ENCODE results near the gene SLC9A9.

Gene SLC9A9

GRCh38 chr3:143242691-143243090, 605.6 kb downstream of the SLC9A9 start:
- intact Hi-C loops (cut with micrococcal nuclease) = no loop called here
- H3K4me3 Mint-ChIP-seq = no peak overlapping the region
- no peak overlapping the region for H3K27ac Mint-ChIP-seq
- no peaks in the 10 kb centered on the region for H3K4me1 Mint-ChIP-seq (ENCODE audit: low read depth)
- no peaks in the 10 kb centered on the region for H3K27me3 Mint-ChIP-seq
- no peaks in the 10 kb centered on the region for H3K36me3 Mint-ChIP-seq (ENCODE audit: low read depth)
- no peaks in the 10 kb centered on the region for H3K9me3 Mint-ChIP-seq

- H3K27ac Mint-ChIP-seq = no peak overlapping the region
- H3K27me3 Mint-ChIP-seq = no peaks in the 10 kb centered on the region
- no peaks in the 10 kb centered on the region for H3K4me1 Mint-ChIP-seq (ENCODE audit: low read depth)
- no peak overlapping the region for H3K4me3 Mint-ChIP-seq
- intact Hi-C loops (cut with micrococcal nuclease) = no loop called here
- no peaks in the 10 kb centered on the region for H3K36me3 Mint-ChIP-seq (ENCODE audit: low read depth)
- no peaks in the 10 kb centered on the region for H3K9me3 Mint-ChIP-seq
Measured at GRCh38 chr3:143242101-143242500, 606.2 kb downstream of the SLC9A9 start.

DNA sequence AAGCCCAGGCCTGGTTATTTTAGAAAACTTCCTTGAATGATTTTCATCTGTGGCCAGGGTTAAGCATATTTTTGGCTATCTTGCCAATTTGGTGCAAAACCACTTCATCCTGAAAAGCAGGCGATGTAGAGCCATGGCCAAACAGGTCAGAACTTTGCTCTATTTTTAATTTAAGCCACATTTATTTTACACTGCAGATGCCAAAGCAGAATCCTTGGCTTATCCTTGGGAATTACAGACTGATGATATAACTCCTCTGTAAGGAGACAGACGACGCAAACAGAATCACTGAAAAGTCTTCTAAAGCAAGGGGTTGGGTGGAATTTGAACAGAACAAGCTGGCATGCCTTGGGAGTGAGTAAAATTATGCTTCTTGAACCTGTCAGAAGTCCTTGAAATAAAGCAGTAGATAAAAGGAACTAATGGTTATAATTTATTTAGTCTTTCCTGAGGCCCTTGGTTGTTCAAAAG, 606.8 kb downstream of the SLC9A9 start:
- no peak overlapping the region for H3K27ac Mint-ChIP-seq
- no peak overlapping the region for H3K4me3 Mint-ChIP-seq
- intact Hi-C loops (cut with micrococcal nuclease) = no loop called here
- H3K4me1 Mint-ChIP-seq (ENCODE audit: low read depth) = peaks cover 4% of the 10 kb centered on the region
- H3K36me3 Mint-ChIP-seq (ENCODE audit: low read depth) = no peaks in the 10 kb centered on the region
- H3K9me3 Mint-ChIP-seq = no peaks in the 10 kb centered on the region
- no peaks in the 10 kb centered on the region for H3K27me3 Mint-ChIP-seq

DNA sequence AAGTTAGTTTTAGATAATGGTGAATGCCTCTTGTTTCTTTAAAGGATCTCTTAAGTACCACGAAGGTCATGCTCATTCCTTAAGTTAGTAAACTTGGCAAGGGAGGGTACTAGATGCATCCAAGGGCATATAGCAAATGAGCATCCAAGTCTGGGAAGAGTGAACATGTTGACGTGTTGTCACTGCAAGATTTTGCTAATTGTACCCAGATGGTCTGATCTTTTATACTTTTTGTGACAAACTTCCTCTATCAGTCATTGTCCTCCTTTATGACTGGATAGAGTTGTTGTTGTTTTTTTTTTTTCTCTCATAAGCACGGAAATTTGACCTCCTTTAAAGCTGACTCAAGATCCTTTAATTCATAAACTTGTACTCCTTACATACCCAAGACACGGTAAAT, 607.4 kb downstream of the SLC9A9 start:
- H3K36me3 Mint-ChIP-seq (ENCODE audit: low read depth) = no peaks in the 10 kb centered on the region
- intact Hi-C loops (cut with micrococcal nuclease) = no loop called here
- no peaks in the 10 kb centered on the region for H3K9me3 Mint-ChIP-seq
- no peaks in the 10 kb centered on the region for H3K27me3 Mint-ChIP-seq
- H3K4me1 Mint-ChIP-seq (ENCODE audit: low read depth) = peaks cover 10% of the 10 kb centered on the region
- H3K4me3 Mint-ChIP-seq = no peak overlapping the region
- no peak overlapping the region for H3K27ac Mint-ChIP-seq

- H3K4me1 Mint-ChIP-seq (ENCODE audit: low read depth) = peaks cover 11% of the 10 kb centered on the region
- no peaks in the 10 kb centered on the region for H3K9me3 Mint-ChIP-seq
- intact Hi-C loops (cut with micrococcal nuclease) = no loop called here
- no peak overlapping the region for H3K4me3 Mint-ChIP-seq
- H3K27me3 Mint-ChIP-seq = no peaks in the 10 kb centered on the region
- no peak overlapping the region for H3K27ac Mint-ChIP-seq
- no peaks in the 10 kb centered on the region for H3K36me3 Mint-ChIP-seq (ENCODE audit: low read depth)
Measured at GRCh38 chr3:143239031-143239430, 609.2 kb downstream of the SLC9A9 start.

DNA sequence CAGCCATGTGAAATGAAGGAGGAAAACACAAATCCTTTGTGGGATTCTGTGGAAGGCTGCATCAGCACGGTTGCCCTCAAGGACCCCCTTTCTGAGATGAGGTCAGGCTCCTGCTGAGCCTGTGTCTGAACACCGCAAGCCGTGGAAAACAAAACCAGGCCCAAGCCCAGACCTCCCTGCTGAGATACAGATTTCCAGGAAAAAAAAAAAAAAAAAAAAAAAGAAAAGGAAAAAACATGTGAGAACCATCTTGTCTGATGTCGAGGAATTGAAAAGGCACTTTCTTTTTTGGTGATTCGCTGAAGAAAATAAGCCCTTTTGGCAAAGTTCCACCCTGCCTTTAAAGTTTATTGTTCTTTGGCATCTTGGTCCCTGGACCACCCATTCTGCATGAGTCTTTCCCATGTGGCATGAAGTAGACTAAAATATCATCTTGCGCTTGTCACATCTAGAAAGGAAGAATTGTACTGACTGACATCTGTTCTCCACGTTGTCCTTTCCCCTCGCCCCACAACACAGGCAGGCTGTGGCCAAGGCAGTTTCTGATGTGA, 611.1 kb downstream of the SLC9A9 start:
- Mint-ChIP-seq H3K9me3 (no peaks in the 10 kb centered on the region), H3K4me1 (ENCODE audit: low read depth) (peaks cover 18% of the 10 kb centered on the region), H3K27me3 (no peaks in the 10 kb centered on the region), H3K36me3 (ENCODE audit: low read depth) (no peaks in the 10 kb centered on the region), H3K27ac (no peak overlapping the region), H3K4me3 (no peak overlapping the region)
- intact Hi-C loops (cut with micrococcal nuclease) = no loop called here

DNA sequence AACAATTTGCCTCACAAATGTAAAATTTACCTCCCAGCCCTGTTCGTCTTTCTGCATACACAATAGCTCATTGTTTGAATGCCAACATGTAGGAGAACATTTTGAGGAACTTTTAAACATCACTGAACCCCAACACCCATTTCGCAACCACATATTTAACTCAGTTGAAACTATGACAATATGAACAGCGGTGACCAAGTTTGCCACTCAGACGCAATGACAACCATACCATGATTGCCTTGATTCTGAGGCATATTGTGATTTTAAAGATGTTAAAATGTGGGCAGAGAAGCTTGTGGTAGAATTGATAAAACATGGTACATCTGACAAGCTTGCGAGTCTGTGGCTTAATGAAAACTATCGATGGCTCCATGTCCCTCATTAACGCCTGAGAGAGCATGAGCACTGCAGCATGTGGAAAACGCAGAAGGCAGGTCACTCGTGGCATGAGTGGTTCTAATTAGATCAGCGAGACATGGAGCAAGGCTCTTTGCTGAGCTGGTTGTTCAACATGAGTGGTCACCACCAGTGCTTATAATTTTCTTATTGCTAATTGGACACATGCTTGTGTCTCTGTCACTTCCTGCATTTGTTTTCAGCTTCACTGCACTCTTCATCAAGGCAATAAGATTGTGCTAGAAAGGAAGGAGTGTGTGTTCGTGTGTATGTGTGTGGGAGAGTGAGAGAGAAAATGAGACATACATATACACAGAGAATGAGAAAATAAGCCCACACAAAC, 611.9 kb downstream of the SLC9A9 start:
- Mint-ChIP-seq H3K4me3 (no peak overlapping the region), H3K27ac (no peak overlapping the region), H3K9me3 (no peaks in the 10 kb centered on the region), H3K4me1 (ENCODE audit: low read depth) (peaks cover 18% of the 10 kb centered on the region), H3K27me3 (no peaks in the 10 kb centered on the region), H3K36me3 (ENCODE audit: low read depth) (no peaks in the 10 kb centered on the region)
- intact Hi-C loops (cut with micrococcal nuclease) = no loop called here

DNA sequence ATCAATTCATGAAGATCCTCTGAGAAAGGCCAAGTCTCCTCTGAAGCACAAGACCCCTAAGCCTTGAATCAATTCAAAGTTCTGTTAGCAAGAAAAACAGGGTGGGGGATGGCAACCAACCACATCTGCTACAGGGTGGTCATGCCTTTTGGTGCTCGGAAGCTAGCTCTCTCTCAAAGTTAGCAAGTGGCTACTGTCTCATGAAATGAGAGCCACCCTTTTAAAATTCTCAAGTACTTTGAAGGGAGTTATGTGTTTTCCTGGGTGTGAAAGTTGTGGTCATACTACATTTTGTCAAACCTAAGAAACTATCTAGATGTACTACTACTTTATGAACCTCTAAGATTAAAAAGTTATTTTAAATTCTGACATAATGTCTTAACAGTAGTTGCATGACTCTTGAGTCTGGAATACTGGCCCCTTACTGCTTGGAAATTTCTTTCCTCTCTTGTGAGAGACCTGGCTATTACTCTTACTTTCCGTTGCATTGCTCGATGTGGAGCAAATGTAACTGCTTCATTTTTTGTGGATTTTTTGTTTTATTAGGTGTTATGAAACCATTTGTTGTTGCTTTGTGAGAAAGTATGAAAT, 612.6 kb downstream of the SLC9A9 start:
- intact Hi-C loops (cut with micrococcal nuclease) = no loop called here
- Mint-ChIP-seq H3K27ac (no peak overlapping the region), H3K27me3 (no peaks in the 10 kb centered on the region), H3K4me3 (no peak overlapping the region), H3K9me3 (no peaks in the 10 kb centered on the region), H3K36me3 (ENCODE audit: low read depth) (no peaks in the 10 kb centered on the region), H3K4me1 (ENCODE audit: low read depth) (peaks cover 18% of the 10 kb centered on the region)

DNA sequence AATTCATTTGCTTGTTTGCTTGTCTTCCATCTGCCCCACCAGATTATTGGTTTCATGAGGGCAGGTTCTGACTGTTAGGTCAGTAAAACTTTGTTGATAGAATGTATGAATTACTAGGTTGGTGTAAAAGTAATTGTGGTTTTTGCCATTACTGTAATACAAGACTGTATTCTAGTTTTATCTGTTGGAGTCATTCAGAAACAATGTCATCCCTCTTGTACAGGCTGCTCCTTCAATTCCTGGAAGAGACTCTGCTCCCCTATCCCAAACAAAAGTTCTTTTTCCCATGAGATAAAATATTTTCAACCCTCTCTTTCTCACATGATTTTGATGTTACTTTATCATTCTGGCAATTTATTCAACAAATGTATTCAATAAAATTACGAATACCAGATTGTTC, 613.7 kb downstream of the SLC9A9 start:
- H3K36me3 Mint-ChIP-seq (ENCODE audit: low read depth) = no peaks in the 10 kb centered on the region

DNA sequence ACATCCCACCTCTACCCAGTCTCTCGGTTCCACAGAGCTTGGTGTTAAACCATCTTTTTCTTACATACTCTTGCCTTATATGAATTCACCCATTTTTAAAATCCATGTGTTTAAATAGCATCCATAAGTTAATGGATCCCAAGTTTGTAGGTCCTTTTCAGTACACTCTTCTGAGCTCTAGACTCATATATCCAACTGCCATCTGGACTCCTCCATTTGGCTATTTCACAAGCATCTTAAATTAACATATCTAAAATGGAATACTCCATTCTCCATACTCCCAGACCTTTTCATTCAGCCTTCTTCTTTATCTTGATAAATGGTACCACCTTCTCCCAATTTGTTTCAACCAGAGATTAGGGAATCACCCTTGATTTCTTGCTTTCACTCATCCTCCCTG, 615.3 kb downstream of the SLC9A9 start:
- no peak overlapping the region for H3K4me3 Mint-ChIP-seq
- no peak overlapping the region for H3K27ac Mint-ChIP-seq
- no peaks in the 10 kb centered on the region for H3K9me3 Mint-ChIP-seq
- no peaks in the 10 kb centered on the region for H3K27me3 Mint-ChIP-seq
- intact Hi-C loops (cut with micrococcal nuclease) = no loop called here
- H3K36me3 Mint-ChIP-seq (ENCODE audit: low read depth) = no peaks in the 10 kb centered on the region
- H3K4me1 Mint-ChIP-seq (ENCODE audit: low read depth) = peaks cover 18% of the 10 kb centered on the region

More for the DNA sequence above, 613.7 kb downstream of the SLC9A9 start:
- no peak overlapping the region for H3K27ac Mint-ChIP-seq
- no peaks in the 10 kb centered on the region for H3K27me3 Mint-ChIP-seq
- intact Hi-C loops (cut with micrococcal nuclease) = no loop called here
- H3K9me3 Mint-ChIP-seq = no peaks in the 10 kb centered on the region
- H3K4me1 Mint-ChIP-seq (ENCODE audit: low read depth) = peaks cover 18% of the 10 kb centered on the region
- no peak overlapping the region for H3K4me3 Mint-ChIP-seq

DNA sequence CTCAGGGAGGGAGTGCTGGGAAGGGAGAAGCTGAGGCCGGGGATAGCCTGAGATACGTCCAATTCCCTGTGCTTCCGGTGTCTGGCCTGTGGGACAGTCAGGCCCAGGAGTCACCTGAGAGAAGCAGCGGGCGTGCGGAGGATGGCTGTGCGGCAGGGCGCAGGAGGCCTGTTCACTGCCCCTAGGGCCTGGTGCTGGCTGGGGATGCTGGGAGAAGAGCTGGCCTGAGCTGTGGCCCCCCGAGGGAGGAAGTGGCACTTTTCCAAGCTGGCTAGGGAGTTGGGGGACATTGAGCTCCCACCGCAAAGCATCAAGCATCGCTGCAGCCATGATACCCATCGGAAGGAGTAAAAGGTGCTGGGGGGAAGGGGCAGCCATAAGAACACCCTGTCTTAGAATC, 619.9 kb downstream of the SLC9A9 start:
- H3K9me3 Mint-ChIP-seq = no peaks in the 10 kb centered on the region
- no peak overlapping the region for H3K27ac Mint-ChIP-seq
- no peak overlapping the region for H3K4me3 Mint-ChIP-seq

GRCh38 chr3:143226678-143227291, 621.5 kb downstream of the SLC9A9 start:
- Mint-ChIP-seq H3K4me1 (ENCODE audit: low read depth) (peaks cover 6% of the 10 kb centered on the region), H3K36me3 (ENCODE audit: low read depth) (no peaks in the 10 kb centered on the region), H3K4me3 (no peak overlapping the region), H3K27ac (no peak overlapping the region), H3K9me3 (no peaks in the 10 kb centered on the region), H3K27me3 (no peaks in the 10 kb centered on the region)
- intact Hi-C loops (cut with micrococcal nuclease) = no loop called here

More for the DNA sequence above, 619.9 kb downstream of the SLC9A9 start:
- Mint-ChIP-seq H3K27me3 (no peaks in the 10 kb centered on the region), H3K4me1 (ENCODE audit: low read depth) (peaks cover 7% of the 10 kb centered on the region), H3K36me3 (ENCODE audit: low read depth) (no peaks in the 10 kb centered on the region)
- intact Hi-C loops (cut with micrococcal nuclease) = no loop called here

DNA sequence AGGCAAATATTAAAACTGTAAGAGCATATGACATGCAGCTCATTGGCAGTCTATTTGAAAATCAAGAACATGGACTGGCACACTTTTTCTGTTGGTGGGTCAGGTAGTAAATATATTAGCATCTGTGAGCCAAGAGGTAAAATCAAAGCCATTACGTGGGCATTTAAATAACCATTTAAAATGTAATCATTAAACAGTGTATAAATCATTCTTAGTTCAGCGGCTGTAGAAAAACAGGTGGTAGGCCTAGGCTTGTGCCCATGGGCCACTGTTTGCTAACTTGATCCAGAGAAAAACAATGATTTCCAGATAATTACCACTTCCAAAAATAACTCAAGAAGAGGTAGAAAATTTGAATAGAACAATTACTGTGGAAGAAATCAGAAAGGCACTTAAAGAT, 623.6 kb downstream of the SLC9A9 start:
- H3K27me3 Mint-ChIP-seq = no peaks in the 10 kb centered on the region
- no peaks in the 10 kb centered on the region for H3K9me3 Mint-ChIP-seq
- no peak overlapping the region for H3K27ac Mint-ChIP-seq
- no peak overlapping the region for H3K4me3 Mint-ChIP-seq
- intact Hi-C loops (cut with micrococcal nuclease) = no loop called here
- H3K36me3 Mint-ChIP-seq (ENCODE audit: low read depth) = no peaks in the 10 kb centered on the region
- peaks cover 10% of the 10 kb centered on the region for H3K4me1 Mint-ChIP-seq (ENCODE audit: low read depth)

DNA sequence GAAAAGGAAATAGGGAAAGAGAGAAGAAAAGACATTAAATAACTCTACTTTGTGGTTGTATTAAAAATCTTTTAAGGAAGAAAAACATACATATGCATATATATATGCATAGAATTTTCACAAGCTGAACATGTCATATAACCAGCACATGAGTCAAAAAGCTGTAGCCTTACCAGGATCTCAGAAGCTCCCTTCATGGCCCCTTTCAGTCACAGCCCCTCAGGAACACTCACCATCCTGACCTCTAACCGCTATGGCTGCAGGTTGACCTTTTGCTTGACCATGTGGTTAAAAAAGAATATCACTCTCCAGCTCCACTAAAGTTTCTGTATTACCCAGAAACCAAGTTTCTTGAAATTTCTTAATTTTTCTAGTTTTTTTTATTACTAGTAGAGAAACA, 625.3 kb downstream of the SLC9A9 start:
- no peaks in the 10 kb centered on the region for H3K27me3 Mint-ChIP-seq
- no peak overlapping the region for H3K4me3 Mint-ChIP-seq
- no peak overlapping the region for H3K27ac Mint-ChIP-seq
- no peaks in the 10 kb centered on the region for H3K36me3 Mint-ChIP-seq (ENCODE audit: low read depth)
- no peaks in the 10 kb centered on the region for H3K9me3 Mint-ChIP-seq
- H3K4me1 Mint-ChIP-seq (ENCODE audit: low read depth) = peaks cover 10% of the 10 kb centered on the region
- intact Hi-C loops (cut with micrococcal nuclease) = no loop called here
